HG02759 (cell line): ENCODE results near the gene HNMT.
"Not testable (repeated sequence)": the region's sequence is repeated elsewhere in the genome, so short reads cannot be mapped to it uniquely, and the experiment has no call there.

Experiments
- ATAC-seq: cut with Tn5 transposase; IDR thresholded peaks from one replicate; pipeline ENCODE4 v1.9.1; 2021; ENCODE audit warnings: mild to moderate bottlenecking, moderate library complexity; ENCODE audit not compliant: unreplicated experiment

HNMT gene

GRCh38 chr2:137973280-137973679, 9.0 kb downstream of the HNMT start:
- no peak for ATAC-seq

- no peak for ATAC-seq
Observed at GRCh38 chr2:137975280-137976271, 11.3 kb downstream of the HNMT start.

GRCh38 chr2:137976274-137976673, 12.0 kb downstream of the HNMT start:
- no peak for ATAC-seq

GRCh38 chr2:137977790-137978189, 13.5 kb downstream of the HNMT start:
- ATAC-seq = no peak

GRCh38 chr2:137980459-137980858, 16.2 kb downstream of the HNMT start:
- ATAC-seq = no peak

GRCh38 chr2:137981112-137981656, 16.9 kb downstream of the HNMT start:
- ATAC-seq = no peak

- ATAC-seq = no peak
Observed at GRCh38 chr2:137983581-137983980, 19.3 kb downstream of the HNMT start.

- ATAC-seq = no peak
Observed at GRCh38 chr2:137986268-137986667, 22.0 kb downstream of the HNMT start.

- no peak for ATAC-seq
Observed at GRCh38 chr2:137987011-137987410, 22.7 kb downstream of the HNMT start.

GRCh38 chr2:137991078-137991477, 26.8 kb downstream of the HNMT start:
- ATAC-seq = no peak

- ATAC-seq = no peak
Observed at GRCh38 chr2:137992039-137992646, 27.9 kb downstream of the HNMT start.

- ATAC-seq = not testable (repeated sequence)
Observed at GRCh38 chr2:137993715-137994476, 29.6 kb downstream of the HNMT start.

GRCh38 chr2:137995368-137995767, 31.1 kb downstream of the HNMT start:
- ATAC-seq = not testable (repeated sequence)

- ATAC-seq = not testable (repeated sequence)
Observed at GRCh38 chr2:137996158-137996557, 31.9 kb downstream of the HNMT start.

- ATAC-seq = no peak
Observed at GRCh38 chr2:137997733-137998132, 33.5 kb downstream of the HNMT start.

GRCh38 chr2:137998503-137998902, 34.2 kb downstream of the HNMT start:
- ATAC-seq = no peak

- ATAC-seq = no peak
Observed at GRCh38 chr2:137999273-137999672, 35.0 kb downstream of the HNMT start.

GRCh38 chr2:138000009-138000408, 35.7 kb downstream of the HNMT start:
- no peak for ATAC-seq

- no peak for ATAC-seq
Observed at GRCh38 chr2:138000796-138001195, 36.5 kb downstream of the HNMT start.

GRCh38 chr2:138003411-138003810, 39.1 kb downstream of the HNMT start:
- no peak for ATAC-seq

- ATAC-seq = no peak
Observed at GRCh38 chr2:138007431-138007830, 43.2 kb downstream of the HNMT start.
